Left lung (tissue), 10 donors: ENCODE data around the gene CPLX1. TPM values are rescaled to one million over a fixed set of nuclear protein-coding genes. Genes with fewer than 3 reads are reported as not detected.

Experiments
- ATAC-seq: fragments of 200-7000 bp; cut with Tn5 transposase; one replicate; pipeline ENCODE4 v1.9.1; 2020; ENCODE audit warnings: moderate library complexity
- DNase-seq, 4 donors: peaks; one replicate each; pipeline ENCODE4 v3.0.0-alpha.2; 2013 to 2020
- H3K27ac ChIP-seq, 2 donors: fragments of 200-600 bp; sonication (generic) in 1 of 2; one replicate each; pipeline versions ENCODE4 v1.5.0 to v1.8.0; 2020 to 2021
- H3K27me3 ChIP-seq, 2 donors: fragments of 200-600 bp; sonication (generic) in 1 of 2; one replicate each; pipeline versions ENCODE4 v1.5.0 to v1.8.0; 2020 to 2021
- H3K36me3 ChIP-seq, 2 donors: fragments of 200-600 bp; sonication (generic) in 1 of 2; one replicate each; pipeline versions ENCODE4 v1.5.0 to v1.8.0; 2020 to 2021
- H3K4me1 ChIP-seq, 2 donors: fragments of 200-600 bp; one replicate each; pipeline ENCODE4 v1.8.0; 2021
- H3K4me3 ChIP-seq, 2 donors: fragments of 200-600 bp; sonication (generic) in 1 of 2; one replicate each; pipeline versions ENCODE4 v1.5.0 to v1.8.0; 2020 to 2021; ENCODE audit warnings: mild to moderate bottlenecking in 1 of 2
- H3K9me3 ChIP-seq, 2 donors: fragments of 200-600 bp; sonication (generic) in 1 of 2; one replicate each; pipeline versions ENCODE4 v1.5.0 to v1.8.0; 2020 to 2021
- intact Hi-C, 2 donors: fragments of 100-400 bp; cut with DNase I; formaldehyde crosslinking; loops; one replicate each; pipeline versions ENCODE4 v1.11.2 to v1.14.2; 2022
- polyA plus RNA-seq, 6 donors: library from polyadenylated mRNA; unstranded; fragments of 120-200 nt; gene quantifications; one replicate each; pipeline ENCODE4 v1.2.1, GENCODE V29; 2013; ENCODE audit not compliant: insufficient read length in 6 of 6
- total RNA-seq, 2 donors: library from RNA; stranded (reverse); fragmentation: NEBNext Ultra II Directional; extraction: Animal tissue kit (Norgen Biotek cat#: 25700); gene quantifications; one replicate each; pipeline ENCODE4 v1.2.1, GENCODE V29; 2021
- TF ChIP-seq, protein P1 (sequence below), 2 donors: fragments of 200-600 bp; sonication (generic) in 1 of 2; IDR thresholded peaks; one replicate each; pipeline versions ENCODE4 v1.5.0 to v1.8.0; 2021; ENCODE audit warnings: antibody characterized with exemption in 2 of 2
- donor health status: DM: no; HTN: yes; CAD: no.
- donor health status: DM: no; HTN: no; CAD: no.

The CPLX1 gene
- total and polyA plus RNA-seq, 8 donors, result 0.98 to 3.2 (median 1.5) TPM

DNA sequence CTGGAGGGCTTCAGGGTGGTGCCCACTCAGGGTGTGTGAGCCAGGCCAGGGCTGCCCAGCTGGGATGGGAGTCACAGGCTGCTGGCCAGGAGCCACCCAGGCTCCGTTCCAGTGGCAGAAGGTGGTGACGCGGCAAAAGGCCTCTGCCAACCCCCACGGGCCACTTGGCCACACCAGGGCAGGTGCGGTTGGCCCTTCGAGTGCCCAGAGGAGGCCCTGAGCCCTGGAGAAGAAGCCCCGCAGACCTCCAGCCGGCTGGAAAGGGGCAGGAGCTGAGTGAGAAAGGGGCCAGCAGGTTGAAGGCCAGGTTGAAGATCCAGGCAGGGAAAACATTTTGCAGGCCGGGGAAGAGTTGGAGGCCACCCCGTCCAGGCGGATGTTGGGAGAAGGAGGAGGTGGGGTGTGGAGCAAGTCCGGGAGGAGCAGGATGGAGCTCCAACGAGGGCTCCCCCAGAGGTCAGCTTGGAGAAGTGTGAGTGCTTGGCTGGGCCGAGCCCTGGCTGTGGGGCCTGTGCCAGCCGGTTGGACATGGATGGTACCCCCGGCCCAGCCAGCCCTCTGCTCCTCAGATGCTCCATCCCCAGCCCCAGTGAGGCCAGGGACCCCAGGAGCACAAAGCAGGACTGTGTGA lies 2.8 kb upstream of the CPLX1 start:
- TF ChIP-seq, protein P1, sequence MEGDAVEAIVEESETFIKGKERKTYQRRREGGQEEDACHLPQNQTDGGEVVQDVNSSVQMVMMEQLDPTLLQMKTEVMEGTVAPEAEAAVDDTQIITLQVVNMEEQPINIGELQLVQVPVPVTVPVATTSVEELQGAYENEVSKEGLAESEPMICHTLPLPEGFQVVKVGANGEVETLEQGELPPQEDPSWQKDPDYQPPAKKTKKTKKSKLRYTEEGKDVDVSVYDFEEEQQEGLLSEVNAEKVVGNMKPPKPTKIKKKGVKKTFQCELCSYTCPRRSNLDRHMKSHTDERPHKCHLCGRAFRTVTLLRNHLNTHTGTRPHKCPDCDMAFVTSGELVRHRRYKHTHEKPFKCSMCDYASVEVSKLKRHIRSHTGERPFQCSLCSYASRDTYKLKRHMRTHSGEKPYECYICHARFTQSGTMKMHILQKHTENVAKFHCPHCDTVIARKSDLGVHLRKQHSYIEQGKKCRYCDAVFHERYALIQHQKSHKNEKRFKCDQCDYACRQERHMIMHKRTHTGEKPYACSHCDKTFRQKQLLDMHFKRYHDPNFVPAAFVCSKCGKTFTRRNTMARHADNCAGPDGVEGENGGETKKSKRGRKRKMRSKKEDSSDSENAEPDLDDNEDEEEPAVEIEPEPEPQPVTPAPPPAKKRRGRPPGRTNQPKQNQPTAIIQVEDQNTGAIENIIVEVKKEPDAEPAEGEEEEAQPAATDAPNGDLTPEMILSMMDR (IDR thresholded peaks at IDR 0.05), result no peak
- Histone ChIP-seq H3K27me3 (peaks cover 39 to 88% of the 10 kb centered on the region in 2 donors), H3K9me3 (peaks cover 0 to 7% of the 10 kb centered on the region in 2 donors), H3K27ac (no peak overlapping the region), H3K36me3 (no peaks in the 10 kb centered on the region), H3K4me3 (no peak overlapping the region), H3K4me1 (peaks cover 3 to 13% of the 10 kb centered on the region in 2 donors)
- intact Hi-C loops, result no loop called here
- peak in 2 of 4 donors; percentile 27 to 71 for DNase-seq
- ATAC-seq, result no peak

DNA sequence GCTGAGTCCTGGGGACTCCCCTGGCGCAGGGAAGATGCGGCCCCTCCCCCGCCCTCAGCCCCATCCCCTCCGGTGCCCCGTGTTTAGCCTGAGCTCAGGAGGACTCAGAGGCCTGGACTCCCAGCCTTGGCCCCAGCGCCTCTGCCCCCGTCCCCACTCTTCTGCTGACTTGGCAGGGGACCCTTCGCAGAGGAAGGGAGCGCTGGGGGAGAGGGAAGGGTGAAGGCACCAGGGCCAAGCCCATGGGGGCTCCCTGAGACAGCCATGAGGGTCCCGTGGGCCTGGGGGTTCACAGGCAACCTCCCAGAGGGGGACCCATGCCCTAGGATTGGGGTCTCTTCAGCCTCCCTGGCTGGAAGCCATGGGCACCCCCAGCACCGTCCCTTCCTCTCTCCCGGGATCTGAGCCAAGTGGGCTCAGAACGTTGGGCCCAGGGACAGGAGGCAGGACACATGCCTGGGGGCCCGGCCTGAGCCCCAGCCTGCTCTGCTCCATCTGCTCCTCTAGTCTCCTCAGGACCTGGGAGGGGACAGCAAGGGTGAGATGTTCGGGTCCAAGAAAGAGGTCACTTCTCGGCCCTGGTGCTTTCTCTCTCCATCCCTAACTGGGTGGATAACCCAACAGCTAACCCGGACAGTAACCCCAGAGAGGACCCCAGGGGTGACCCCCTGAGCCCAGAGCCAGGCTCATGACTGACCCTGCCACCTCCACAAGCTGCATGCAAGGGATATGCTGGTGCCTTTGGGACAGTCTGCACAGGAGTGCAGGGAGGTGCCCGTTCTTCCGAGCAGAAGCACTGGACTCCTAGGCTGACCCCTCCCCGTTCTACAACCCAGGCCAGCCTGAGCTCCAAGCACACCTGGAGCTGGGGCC lies 1.5 kb upstream of the CPLX1 start:
- intact Hi-C loops, result no loop called here
- Histone ChIP-seq H3K4me1 (peaks cover 3 to 13% of the 10 kb centered on the region in 2 donors), H3K36me3 (no peaks in the 10 kb centered on the region), H3K9me3 (peaks cover 0 to 7% of the 10 kb centered on the region in 2 donors), H3K27ac (no peak overlapping the region), H3K4me3 (no peak overlapping the region), H3K27me3 (peaks cover 51 to 90% of the 10 kb centered on the region in 2 donors)
- ATAC-seq, result no peak
- TF ChIP-seq, protein P1 (IDR thresholded peaks at IDR 0.05), result no peak
- DNase-seq, result peak in 2 of 4 donors; percentile 27 to 54

DNA sequence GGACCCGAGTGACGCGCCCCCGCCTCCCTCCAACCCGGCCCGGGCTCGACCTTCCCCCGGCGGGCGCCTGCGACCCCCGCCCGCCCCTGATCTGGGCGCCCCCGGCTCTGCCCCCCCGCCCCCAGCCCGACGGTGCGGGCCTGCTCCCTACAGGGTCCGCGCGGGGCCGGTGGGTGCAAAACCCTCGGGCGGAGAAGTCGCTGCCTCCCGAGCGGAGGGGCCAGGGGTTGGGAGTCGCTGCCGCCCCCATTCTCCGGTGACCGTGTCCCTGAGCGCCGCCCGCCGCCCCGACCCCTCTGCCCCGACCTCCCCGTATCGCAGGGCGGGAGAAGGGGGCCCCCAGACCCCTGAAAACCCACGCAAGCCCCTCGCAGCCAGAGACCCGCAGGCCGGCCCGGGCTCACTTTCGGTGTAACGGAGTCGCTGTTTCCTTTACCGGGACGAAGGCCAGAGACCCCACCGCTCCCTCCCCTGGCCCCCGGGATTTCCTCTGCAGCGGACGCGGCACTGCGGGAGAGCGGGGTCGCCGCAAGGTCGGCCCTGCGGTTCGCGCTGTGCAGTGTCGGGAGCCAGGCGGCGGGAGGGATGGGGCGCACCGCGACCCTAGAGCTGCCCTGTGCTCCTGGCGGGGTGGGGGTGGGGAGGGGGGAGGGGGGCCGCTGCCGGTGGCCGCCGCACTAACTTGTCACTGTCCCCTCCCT lies 729 bp upstream of the CPLX1 start:
- Histone ChIP-seq H3K4me1 (peaks cover 3 to 13% of the 10 kb centered on the region in 2 donors), H3K27ac (no peak overlapping the region), H3K9me3 (peaks cover 0 to 5% of the 10 kb centered on the region in 2 donors), H3K36me3 (no peaks in the 10 kb centered on the region), H3K4me3 (no peak overlapping the region), H3K27me3 (peaks cover 51 to 94% of the 10 kb centered on the region in 2 donors)
- no peak for ATAC-seq
- peak in 2 of 4 donors; percentile 14 to 77 for DNase-seq
- intact Hi-C loops, result no loop called here
- TF ChIP-seq, protein P1 (IDR thresholded peaks at IDR 0.05), result no peak

DNA sequence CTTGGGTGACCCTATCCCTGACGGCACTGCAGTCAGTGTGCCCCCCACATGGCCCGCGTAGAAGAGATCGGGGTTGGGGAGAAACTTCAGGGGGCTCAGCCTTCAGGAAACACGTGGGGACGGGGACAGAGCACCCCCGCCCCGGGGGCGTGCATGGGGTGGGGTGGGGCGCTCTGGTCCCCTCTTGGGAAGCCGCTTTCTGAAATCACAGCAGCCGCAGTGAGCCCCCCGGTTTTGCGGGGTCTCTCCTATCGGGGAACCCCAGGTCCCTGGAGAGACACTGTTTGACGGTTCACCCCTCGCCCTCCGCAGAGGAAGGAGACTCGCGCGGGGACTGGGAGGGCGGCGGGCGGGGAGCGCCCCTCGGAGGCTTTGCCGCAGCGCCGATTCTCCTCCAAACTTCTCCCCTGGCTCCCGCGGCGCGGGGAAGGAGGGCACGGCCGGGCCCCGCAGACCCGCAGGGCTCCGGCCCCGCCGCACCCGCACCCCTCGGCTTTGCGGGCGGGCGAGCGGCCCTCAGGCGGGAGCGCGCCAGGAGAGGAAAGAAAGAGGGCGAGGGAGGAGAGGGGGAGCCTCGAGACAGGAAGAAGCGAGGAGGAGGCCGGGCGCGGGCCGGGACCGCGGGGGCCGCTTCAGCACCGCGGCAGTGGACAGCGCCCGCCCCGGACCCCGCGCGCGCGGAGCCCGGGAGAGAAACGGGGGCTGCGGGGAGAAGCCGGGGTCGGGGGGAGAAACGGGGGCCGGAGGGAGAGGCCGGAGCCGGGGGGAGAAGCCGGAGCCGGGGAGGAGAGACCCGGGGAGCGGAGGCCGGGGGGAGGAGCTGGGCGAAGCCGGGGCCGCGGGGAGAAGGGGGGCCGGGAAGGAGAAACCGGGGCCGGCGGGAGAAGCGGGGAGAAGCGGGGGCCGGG lies 612 bp downstream of the CPLX1 start:
- Histone ChIP-seq H3K4me1 (peaks cover 3 to 13% of the 10 kb centered on the region in 2 donors), H3K27ac (no peak overlapping the region), H3K36me3 (no peaks in the 10 kb centered on the region), H3K9me3 (no peaks in the 10 kb centered on the region), H3K4me3 (peak overlapping the region in 1 of 2 donors; percentile 22), H3K27me3 (peaks cover 51 to 97% of the 10 kb centered on the region in 2 donors)
- ATAC-seq (peak; percentile 65), DNase-seq (peak; percentile 28 to 72 (median 38))
- TF ChIP-seq, protein P1 (IDR thresholded peaks at IDR 0.05), result no peak
- intact Hi-C loops, result no loop called here
